B cell (primary cell): Measurements from ENCODE around the gene MAML2. TPM values are rescaled to one million over a fixed set of nuclear protein-coding genes. Genes with fewer than 3 reads are reported as not detected.
A peak's percentile ranks its signal among the peaks of the same experiment; 100 is the strongest.

Experiments
- ATAC-seq: fragments of 200-7000 bp; cut with Tn5 transposase; one replicate; pipeline ENCODE4 v1.10.0; 2021; ENCODE audit warnings: low read depth, mild to moderate bottlenecking, moderate number of reproducible peaks, moderate library complexity
- CTCF ChIA-PET: fragments of 350-600 bp; sonication (Branson Sonifier 250); formaldehyde crosslinking; loops from one replicate; lab custom pipeline; 2021; ENCODE audit warnings: antibody characterized with exemption, inconsistent platforms; lab: Charles Lee
- POLR2A ChIA-PET: fragments of 350-600 bp; sonication (Branson Sonifier 250); formaldehyde crosslinking; loops from one replicate; lab custom pipeline; 2021; ENCODE audit warnings: antibody characterized with exemption; lab: Charles Lee
- DNase-seq: peaks from one replicate; pipeline ENCODE4 v3.0.0; 2013
- H2AFZ ChIP-seq: 2 replicates; pipeline ENCODE4 v1.6.1; 2012; ENCODE audit warnings: mild to moderate bottlenecking, low read depth, low read length; ENCODE audit not compliant: insufficient read depth, poor library complexity, severe bottlenecking
- H3K27ac ChIP-seq, 2 donors: 1 replicate in 1 of 2; 2 replicates in 1 of 2; pipeline ENCODE4 v1.5.1; 2012 to 2013; ENCODE audit warnings: low read length in 2 of 2, mild to moderate bottlenecking in 2 of 2, moderate library complexity in 1 of 2
- H3K27me3 ChIP-seq, 4 experiments: fragments of 200-600 bp in 1 of 4; sonication (generic) in 1 of 4; replicated peaks in 1 of 4; 1 replicate in 2 of 4; 2 replicates in 2 of 4; pipeline versions ENCODE4 v1.6.1 to v1.7.0; 2013 to 2016; ENCODE audit warnings: low read length in 3 of 4, mild to moderate bottlenecking in 2 of 4, mixed read lengths in 1 of 4, moderate library complexity in 1 of 4; ENCODE audit not compliant: insufficient read depth in 4 of 4, control insufficient read depth in 3 of 4; ENCODE audit errors: control extremely low read depth in 1 of 4
- H3K36me3 ChIP-seq, 2 experiments: replicated peaks in 1 of 2; 1 replicate in 1 of 2; 2 replicates in 1 of 2; pipeline versions ENCODE4 v1.6.1 to v1.7.1; 2013; ENCODE audit warnings: low read length in 1 of 2; ENCODE audit not compliant: insufficient read depth in 2 of 2, control insufficient read depth in 1 of 2; ENCODE audit errors: control extremely low read depth in 1 of 2, extremely low read depth in 1 of 2
- H3K4me1 ChIP-seq, 2 donors: fragments of 200-600 bp in 1 of 2; sonication (generic) in 1 of 2; 1 replicate in 1 of 2; 2 replicates in 1 of 2; pipeline versions ENCODE4 v1.5.1 to v1.6.1; 2013 to 2017; ENCODE audit warnings: low read length in 2 of 2; ENCODE audit not compliant: control insufficient read depth in 2 of 2, insufficient read depth in 2 of 2
- H3K4me2 ChIP-seq: replicated peaks from 2 replicates; pipeline ENCODE3; 2012; ENCODE audit warnings: mild to moderate bottlenecking, low read depth, low read length; ENCODE audit not compliant: poor library complexity, severe bottlenecking
- H3K4me3 ChIP-seq, 5 experiments: fragments of 200-600 bp in 1 of 5; sonication (generic) in 1 of 5; 1 replicate in 3 of 5; 2 replicates in 2 of 5; pipeline versions ENCODE4 v1.5.1 to v1.7.0; 2011 to 2016; ENCODE audit warnings: low read length in 4 of 5, mild to moderate bottlenecking in 4 of 5, low read depth in 2 of 5, control low read depth in 1 of 5, moderate library complexity in 1 of 5; ENCODE audit not compliant: insufficient read depth in 1 of 5; ENCODE audit errors: control extremely low read depth in 1 of 5, extremely low read depth in 1 of 5
- H3K79me2 ChIP-seq: fragments of 200-600 bp; sonication (generic); one replicate; pipeline ENCODE4 v1.6.0; 2016; ENCODE audit warnings: low read length; ENCODE audit not compliant: control insufficient read depth, insufficient read depth
- H3K9ac ChIP-seq: fragments of 200-600 bp; sonication (generic); 2 replicates; pipeline ENCODE4 v1.6.1; 2017; ENCODE audit warnings: mild to moderate bottlenecking, low read length, moderate library complexity
- H3K9me3 ChIP-seq, 3 donors: one replicate each; pipeline versions ENCODE4 v1.6.1 to v1.7.1; 2013; ENCODE audit warnings: low read length in 2 of 3; ENCODE audit not compliant: control insufficient read depth in 2 of 3, insufficient read depth in 1 of 3; ENCODE audit errors: control extremely low read depth in 1 of 3
- H4K20me1 ChIP-seq: 2 replicates; pipeline ENCODE4 v1.6.0; 2012; ENCODE audit warnings: mild to moderate bottlenecking, low read length; ENCODE audit not compliant: insufficient read depth, control insufficient read depth, poor library complexity, severe bottlenecking
- H3K27ac Mint-ChIP-seq: one replicate; pipeline ENCODE4 v1.8.0; 2021; ENCODE audit warnings: mixed read lengths
- H3K27me3 Mint-ChIP-seq: one replicate; pipeline ENCODE4 v1.8.0; 2021; ENCODE audit warnings: mixed read lengths
- H3K4me1 Mint-ChIP-seq: one replicate; pipeline ENCODE4 v1.8.0; 2021; ENCODE audit warnings: mixed read lengths
- H3K4me3 Mint-ChIP-seq: one replicate; pipeline ENCODE4 v1.8.0; 2021; ENCODE audit warnings: mixed read lengths
- H3K9me3 Mint-ChIP-seq: one replicate; pipeline ENCODE4 v1.8.0; 2022; ENCODE audit warnings: mixed read lengths; ENCODE audit not compliant: insufficient read depth
- EZH2 ChIP-seq: IDR thresholded peaks from 2 replicates; pipeline ENCODE4 v1.6.1; 2012; ENCODE audit warnings: borderline replicate concordance, low read depth, mild to moderate bottlenecking, moderate library complexity, low read length; ENCODE audit not compliant: insufficient read depth, poor library complexity, severe bottlenecking
- WGBS: methylation state at CpG from one replicate; pipeline ENCODE4 v1.1.5; 2013; ENCODE audit warnings: missing lambda C conversion rate; ENCODE audit not compliant: insufficient coverage; 5-methylcytosine and 5-hydroxymethylcytosine counted together
- intact Hi-C: fragments of 100-400 bp; cut with micrococcal nuclease; formaldehyde crosslinking; loops from one replicate; pipeline ENCODE4 v1.10.0; 2022
- polyA plus RNA-seq: library from polyadenylated mRNA; depleted of rRNA; stranded (reverse); fragments of >200 nt; gene quantifications from 2 replicates; pipeline ENCODE4 v1.2.3, GENCODE V29; 2012
- total RNA-seq, 2 donors: library from RNA; stranded (reverse); fragments of 120-200 nt in 1 of 2; gene quantifications; 1 replicate in 1 of 2; 2 replicates in 1 of 2; pipeline versions ENCODE4 v1.2.3 to v1.2.4, GENCODE V29; 2013 to 2022
- TF ChIP-seq, protein P1 (sequence below): fragments of 200-600 bp; IDR thresholded peaks from one replicate; pipeline ENCODE4 v1.8.0; 2022; ENCODE audit warnings: antibody characterized with exemption, mild to moderate bottlenecking

MAML2 gene
- total and polyA plus RNA-seq, 2 donors (not counting 1 experiment from before 2014, with no cell fraction given), result 10.7 to 26.4 TPM

GRCh38 chr11:96267496-96268032 is 75.4 kb downstream of the MAML2 start:
- Histone ChIP-seq H2AFZ (peak overlapping the region; percentile 74), H3K4me2 (peak overlapping the region; percentile 70), H3K27me3 (no peaks in the 10 kb centered on the region), H3K9ac (peak overlapping the region; percentile 59), H3K4me3 (peak overlapping the region in 4 of 5 experiments; percentile 2 to 47 (median 34)), H3K9me3 (no peaks in the 10 kb centered on the region), H4K20me1 (no peaks in the 10 kb centered on the region), H3K79me2 (peaks cover 25% of the 10 kb centered on the region), H3K36me3 (no peaks in the 10 kb centered on the region), H3K4me1 (peaks cover 24 to 29% of the 10 kb centered on the region in 2 donors), H3K27ac (peak overlapping the region; percentile 68 to 86)
- intact Hi-C loops, result loop anchor here (1.0 kb wide), 1 partner anchor 9 kb away; no protein-coding TSS in a partner anchor
- peaks cover 2% of the 10 kb centered on the region for H3K9me3 Mint-ChIP-seq
- peak overlapping the region; percentile 75 for H3K4me3 Mint-ChIP-seq
- ATAC-seq (peak; percentile 94), DNase-seq (peak; percentile 73)
- TF ChIP-seq, protein P1, sequence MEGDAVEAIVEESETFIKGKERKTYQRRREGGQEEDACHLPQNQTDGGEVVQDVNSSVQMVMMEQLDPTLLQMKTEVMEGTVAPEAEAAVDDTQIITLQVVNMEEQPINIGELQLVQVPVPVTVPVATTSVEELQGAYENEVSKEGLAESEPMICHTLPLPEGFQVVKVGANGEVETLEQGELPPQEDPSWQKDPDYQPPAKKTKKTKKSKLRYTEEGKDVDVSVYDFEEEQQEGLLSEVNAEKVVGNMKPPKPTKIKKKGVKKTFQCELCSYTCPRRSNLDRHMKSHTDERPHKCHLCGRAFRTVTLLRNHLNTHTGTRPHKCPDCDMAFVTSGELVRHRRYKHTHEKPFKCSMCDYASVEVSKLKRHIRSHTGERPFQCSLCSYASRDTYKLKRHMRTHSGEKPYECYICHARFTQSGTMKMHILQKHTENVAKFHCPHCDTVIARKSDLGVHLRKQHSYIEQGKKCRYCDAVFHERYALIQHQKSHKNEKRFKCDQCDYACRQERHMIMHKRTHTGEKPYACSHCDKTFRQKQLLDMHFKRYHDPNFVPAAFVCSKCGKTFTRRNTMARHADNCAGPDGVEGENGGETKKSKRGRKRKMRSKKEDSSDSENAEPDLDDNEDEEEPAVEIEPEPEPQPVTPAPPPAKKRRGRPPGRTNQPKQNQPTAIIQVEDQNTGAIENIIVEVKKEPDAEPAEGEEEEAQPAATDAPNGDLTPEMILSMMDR, result no peak
- TF ChIP-seq EZH2, result no peak
- H3K27me3 Mint-ChIP-seq, result no peaks in the 10 kb centered on the region
- ChIA-PET CTCF (interaction anchor here (1.0 to 3.0 kb wide), 9 partner anchors 9 to 213 kb away, joined by 3 to 15 read pairs (median 3); partner anchors contain the start of gene MAML2), POLR2A (interaction anchor here (1.5 kb wide), 1 partner anchor 75 kb away, joined by 5 read pairs; the partner anchor contains the start of gene MAML2)
- H3K27ac Mint-ChIP-seq, result peak overlapping the region; percentile 90
- no CpG with 5 or more reads among the region's 2 CpGs for WGBS
- peaks cover 53% of the 10 kb centered on the region for H3K4me1 Mint-ChIP-seq

GRCh38 chr11:96267001-96267495 is 75.9 kb downstream of the MAML2 start:
- H3K79me2 ChIP-seq, result peaks cover 25% of the 10 kb centered on the region
- peaks cover 21 to 24% of the 10 kb centered on the region in 2 donors for H3K4me1 ChIP-seq
- CTCF ChIA-PET, result interaction anchor here (1.0 to 3.0 kb wide), 8 partner anchors 9 to 213 kb away, joined by 3 to 15 read pairs (median 4); partner anchors contain the start of gene MAML2
- H3K36me3 ChIP-seq, result no peaks in the 10 kb centered on the region
- Mint-ChIP-seq H3K4me3 (peak overlapping the region; percentile 75), H3K27me3 (no peaks in the 10 kb centered on the region), H3K9me3 (peaks cover 2% of the 10 kb centered on the region), H3K27ac (peak overlapping the region; percentile 90), H3K4me1 (peaks cover 49% of the 10 kb centered on the region)
- ATAC-seq (no peak), DNase-seq (no peak)
- H3K27ac ChIP-seq, result peak overlapping the region; percentile 68 to 86
- WGBS, result no CpG with 5 or more reads among the region's 1 CpG
- no peaks in the 10 kb centered on the region for H4K20me1 ChIP-seq
- H3K4me2 ChIP-seq, result peak overlapping the region; percentile 70
- intact Hi-C loops, result loop anchor here (1.0 kb wide), 1 partner anchor 9 kb away; no protein-coding TSS in a partner anchor
- no peak for TF ChIP-seq EZH2
- TF ChIP-seq, protein P1, result no peak
- H3K9me3 ChIP-seq, result no peaks in the 10 kb centered on the region
- POLR2A ChIA-PET, result interaction anchor here (1.0 to 1.5 kb wide), 2 partner anchors 18 to 76 kb away, joined by 3 to 5 read pairs; partner anchors contain the start of gene MAML2
- peak overlapping the region in 3 of 5 experiments; percentile 24 to 47 (median 45) for H3K4me3 ChIP-seq
- H3K9ac ChIP-seq, result peak overlapping the region; percentile 59
- peak overlapping the region; percentile 74 for H2AFZ ChIP-seq
- H3K27me3 ChIP-seq, result no peaks in the 10 kb centered on the region
